Cerebellar nuclear complex (tissue), 1 donor: ENCODE measurements around the gene PHF10.
"Not testable (repeated sequence)": the region's sequence is repeated elsewhere in the genome, so short reads cannot be mapped to it uniquely, and the experiment has no call there.

Source experiments
- DNase-seq, 2 experiments: peaks; one replicate each; lab custom pipeline; 2025; lab: John Stamatoyannopoulos, UW

The PHF10 gene

GRCh38 chr6:169723200-169723909, 945 bp downstream of the PHF10 start:
- DNase-seq = no peak

- no peak for DNase-seq
These were observed 1.7 kb downstream of the PHF10 start for GRCh38 chr6:169722362-169723199.

- no peak for DNase-seq
These were observed 4.0 kb downstream of the PHF10 start for GRCh38 chr6:169720207-169720855.

- no peak for DNase-seq
These were observed 5.2 kb downstream of the PHF10 start for GRCh38 chr6:169719117-169719516.

GRCh38 chr6:169714595-169714994, 9.7 kb downstream of the PHF10 start:
- no peak for DNase-seq

GRCh38 chr6:169714178-169714577, 10.1 kb downstream of the PHF10 start:
- DNase-seq = no peak

- DNase-seq = no peak
These were observed 14.3 kb downstream of the PHF10 start for GRCh38 chr6:169710009-169710408.

GRCh38 chr6:169709293-169709692, 15.0 kb downstream of the PHF10 start:
- no peak for DNase-seq

- DNase-seq = no peak
These were observed 16.5 kb downstream of the PHF10 start for GRCh38 chr6:169707772-169708171.

GRCh38 chr6:169702840-169703246, 21.5 kb downstream of the PHF10 start:
- DNase-seq = no peak

GRCh38 chr6:169701954-169702839, 22.1 kb downstream of the PHF10 start, which contains the start of the genes C6orf120 and WDR27:
Gene C6orf120, plus strand, starts transcription at chr6:169702126. Its CDS starts 334 bp downstream, at chr6:169702460.
Gene WDR27, minus strand, starts transcription at chr6:169702029. Its CDS starts 13,024 bp downstream, at chr6:169689005.
- DNase-seq = peak; percentile 48 to 51

- DNase-seq = no peak
These were observed 22.9 kb downstream of the PHF10 start for GRCh38 chr6:169701311-169701953.

- DNase-seq = no peak
These were observed 24.0 kb downstream of the PHF10 start for GRCh38 chr6:169700296-169700695.

- DNase-seq = not testable (repeated sequence)
These were observed 27.2 kb downstream of the PHF10 start for GRCh38 chr6:169697115-169697514.

GRCh38 chr6:169695131-169695530, 29.2 kb downstream of the PHF10 start:
- DNase-seq = no peak

GRCh38 chr6:169692516-169692915, 31.8 kb downstream of the PHF10 start:
- DNase-seq = no peak

GRCh38 chr6:169691260-169691659, 33.0 kb downstream of the PHF10 start:
- DNase-seq = no peak

GRCh38 chr6:169689287-169689686, 35.0 kb downstream of the PHF10 start:
- no peak for DNase-seq

- no peak for DNase-seq
These were observed 38.4 kb downstream of the PHF10 start for GRCh38 chr6:169685860-169686259.

- no peak for DNase-seq
These were observed 40.2 kb downstream of the PHF10 start for GRCh38 chr6:169684056-169684455.

GRCh38 chr6:169678342-169678741, 46.0 kb downstream of the PHF10 start:
- DNase-seq = no peak
